Activated CD4-positive, alpha-beta T cell treated with anti-CD3 and anti-CD28 coated beads for 36 hours (primary cell): ENCODE measurements around the gene LCN10. TPM values are rescaled to one million over a fixed set of nuclear protein-coding genes. Genes with fewer than 3 reads are reported as not detected.
"Not testable (repeated sequence)": the region's sequence is repeated elsewhere in the genome, so short reads cannot be mapped to it uniquely, and the experiment has no call there.

ENCODE experiments used
- ATAC-seq: fragments of 200-7000 bp; cut with Tn5 transposase; one replicate; pipeline ENCODE4 v1.10.0; 2021; ENCODE audit warnings: mild to moderate bottlenecking, moderate library complexity
- CTCF ChIA-PET: fragments of 350-600 bp; sonication (Branson Sonifier 250); formaldehyde crosslinking; loops from one replicate; lab custom pipeline; 2021; ENCODE audit warnings: antibody characterized with exemption; lab: Charles Lee
- POLR2A ChIA-PET: fragments of 350-600 bp; sonication (Branson Sonifier 250); formaldehyde crosslinking; loops from one replicate; lab custom pipeline; 2021; ENCODE audit warnings: antibody characterized with exemption, inconsistent platforms; lab: Charles Lee
- DNase-seq: peaks from one replicate; pipeline ENCODE4 v3.0.0-alpha.2; 2020
- H3K27ac Mint-ChIP-seq: one replicate; pipeline ENCODE4 v1.8.0; 2021; ENCODE audit warnings: mixed read lengths
- H3K27me3 Mint-ChIP-seq: one replicate; pipeline ENCODE4 v1.8.0; 2021; ENCODE audit warnings: mixed read lengths
- H3K36me3 Mint-ChIP-seq: one replicate; pipeline ENCODE4 v1.8.0; 2021; ENCODE audit warnings: low read depth, mixed read lengths
- H3K4me1 Mint-ChIP-seq: one replicate; pipeline ENCODE4 v1.8.0; 2021; ENCODE audit warnings: mixed read lengths
- H3K4me3 Mint-ChIP-seq: one replicate; pipeline ENCODE4 v1.8.0; 2021; ENCODE audit warnings: mild to moderate bottlenecking, moderate library complexity, mixed read lengths
- H3K9me3 Mint-ChIP-seq: one replicate; pipeline ENCODE4 v1.8.0; 2021; ENCODE audit warnings: low read depth, mixed read lengths
- intact Hi-C, 2 experiments: fragments of 100-400 bp; cut with DNase I in 1 of 2; cut with micrococcal nuclease in 1 of 2; formaldehyde crosslinking; loops; one replicate each; pipeline versions ENCODE4 v1.14.2 to v1.15.1; 2022 to 2024; cut with DNase I, micrococcal nuclease
- total RNA-seq, 2 experiments: library from RNA; stranded (reverse); gene quantifications; one replicate each; pipeline ENCODE4 v1.2.3, GENCODE V29; 2021

Gene LCN10
- total RNA-seq, 2 experiments from 2014 or later, result 0.71 to 1.2 TPM

- ATAC-seq, H3K36me3 Mint-ChIP-seq, H3K27me3 Mint-ChIP-seq, DNase-seq, H3K9me3 Mint-ChIP-seq, H3K4me3 Mint-ChIP-seq, H3K27ac Mint-ChIP-seq: not testable (repeated sequence)
- ChIA-PET CTCF (interaction anchor here (0.6 to 2.5 kb wide), 6 partner anchors 8 to 149 kb away, joined by 3 to 17 read pairs (median 3); no protein-coding TSS in a partner anchor), POLR2A (interaction anchor here (0.7 kb wide), 1 partner anchor 101 kb away, joined by 3 read pairs; no protein-coding TSS in a partner anchor)
- intact Hi-C loops, result loop anchor here in 1 of 2 experiments (10.0 kb wide), 2 partner anchors 279 to 439 kb away; partner anchors contain the start of genes CYSRT1, RNF208 and RNF224
- H3K4me1 Mint-ChIP-seq, result peaks cover 13% of the 10 kb centered on the region
These were observed 43.0 kb upstream of the LCN10 start for GRCh38 chr9:136785565-136786355.

GRCh38 chr9:136784997-136785361 lies 42.2 kb upstream of the LCN10 start:
- no peak overlapping the region for H3K27ac Mint-ChIP-seq
- intact Hi-C loops, result loop anchor here (1.0 to 10.0 kb wide), 4 partner anchors 15 to 440 kb away; partner anchors contain the start of genes CYSRT1 (in 1 of the 2), RNF208 (in 1 of the 2) and RNF224 (in 1 of the 2)

GRCh38 chr9:136784249-136784996 lies 41.7 kb upstream of the LCN10 start:
- intact Hi-C loops, result loop anchor here (1.0 to 10.0 kb wide), 4 partner anchors 14 to 440 kb away; partner anchors contain the start of genes CYSRT1 (in 1 of the 2), RNF208 (in 1 of the 2) and RNF224 (in 1 of the 2)
- ChIA-PET POLR2A (no interaction called here), CTCF (interaction anchor here (0.9 kb wide), 1 partner anchor 13 kb away, joined by 3 read pairs; no protein-coding TSS in a partner anchor)
- H3K4me1 Mint-ChIP-seq, result peaks cover 9% of the 10 kb centered on the region
- H3K27me3 Mint-ChIP-seq, result peaks cover under 1% of the 10 kb centered on the region
- no peaks in the 10 kb centered on the region for H3K36me3 Mint-ChIP-seq
- H3K9me3 Mint-ChIP-seq, result no peaks in the 10 kb centered on the region
- ATAC-seq, result no peak
- H3K4me3 Mint-ChIP-seq, result no peak overlapping the region
- no peak for DNase-seq
- H3K27ac Mint-ChIP-seq, result no peak overlapping the region

More at GRCh38 chr9:136784997-136785361, 42.2 kb upstream of the LCN10 start:
- Mint-ChIP-seq H3K4me1 (peaks cover 9% of the 10 kb centered on the region), H3K9me3 (no peaks in the 10 kb centered on the region), H3K4me3 (no peak overlapping the region), H3K36me3 (no peaks in the 10 kb centered on the region), H3K27me3 (no peaks in the 10 kb centered on the region)
- ChIA-PET CTCF (interaction anchor here (0.9 to 1.1 kb wide), 2 partner anchors 56 to 136 kb away, joined by 3 to 4 read pairs; no protein-coding TSS in a partner anchor), POLR2A (no interaction called here)
- no peak for ATAC-seq
- DNase-seq, result no peak

- H3K27ac Mint-ChIP-seq, result no peak overlapping the region
- intact Hi-C loops, result loop anchor here in 1 of 2 experiments (10.0 kb wide), 2 partner anchors 282 to 442 kb away; partner anchors contain the start of genes CYSRT1, RNF208 and RNF224
These were observed 39.7 kb upstream of the LCN10 start for GRCh38 chr9:136782452-136782851.

GRCh38 chr9:136779808-136780207 lies 37.1 kb upstream of the LCN10 start:
- intact Hi-C loops, result loop anchor here in 1 of 2 experiments (10.0 kb wide), 2 partner anchors 285 to 445 kb away; partner anchors contain the start of genes CYSRT1, RNF208 and RNF224
- peaks cover 10% of the 10 kb centered on the region for H3K27me3 Mint-ChIP-seq
- ChIA-PET POLR2A (no interaction called here), CTCF (interaction anchor here (0.6 to 1.0 kb wide), 2 partner anchors 14 to 22 kb away, joined by 3 to 4 read pairs; partner anchors contain the start of gene LCN8)
- DNase-seq (no peak), ATAC-seq (no peak)
- no peaks in the 10 kb centered on the region for H3K4me1 Mint-ChIP-seq
- no peaks in the 10 kb centered on the region for H3K36me3 Mint-ChIP-seq
- H3K9me3 Mint-ChIP-seq, result no peaks in the 10 kb centered on the region
- no peak overlapping the region for H3K27ac Mint-ChIP-seq
- no peak overlapping the region for H3K4me3 Mint-ChIP-seq

More at GRCh38 chr9:136782452-136782851, 39.7 kb upstream of the LCN10 start:
- no peaks in the 10 kb centered on the region for H3K4me1 Mint-ChIP-seq
- ChIA-PET CTCF (no interaction called here), POLR2A (no interaction called here)
- ATAC-seq, result no peak
- H3K4me3 Mint-ChIP-seq, result no peak overlapping the region
- H3K9me3 Mint-ChIP-seq, result no peaks in the 10 kb centered on the region
- H3K27me3 Mint-ChIP-seq, result peaks cover 7% of the 10 kb centered on the region
- no peaks in the 10 kb centered on the region for H3K36me3 Mint-ChIP-seq
- no peak for DNase-seq

- CTCF ChIA-PET, result interaction anchor here (0.6 to 2.9 kb wide), 9 partner anchors 9 to 283 kb away, joined by 3 to 19 read pairs (median 8); partner anchors contain the start of gene LCN8
- intact Hi-C loops, result no loop called here
- Mint-ChIP-seq H3K27ac (peak overlapping the region; percentile 4), H3K4me3 (no peak overlapping the region), H3K27me3 (peaks cover 10% of the 10 kb centered on the region), H3K4me1 (no peaks in the 10 kb centered on the region), H3K9me3 (peaks cover 8% of the 10 kb centered on the region), H3K36me3 (no peaks in the 10 kb centered on the region)
- no peak for ATAC-seq
- POLR2A ChIA-PET, result no interaction called here
- DNase-seq, result no peak
These were observed 34.6 kb upstream of the LCN10 start for GRCh38 chr9:136777359-136777758.

- POLR2A ChIA-PET, result no interaction called here
- DNase-seq (no peak), ATAC-seq (no peak)
- H3K27me3 Mint-ChIP-seq, result peaks cover 10% of the 10 kb centered on the region
- peaks cover 8% of the 10 kb centered on the region for H3K9me3 Mint-ChIP-seq
- H3K4me1 Mint-ChIP-seq, result no peaks in the 10 kb centered on the region
- intact Hi-C loops, result no loop called here
- CTCF ChIA-PET, result interaction anchor here (1.0 to 2.9 kb wide), 7 partner anchors 9 to 258 kb away, joined by 4 to 19 read pairs (median 10); partner anchors contain the start of gene LCN8
- H3K4me3 Mint-ChIP-seq, result no peak overlapping the region
- H3K36me3 Mint-ChIP-seq, result no peaks in the 10 kb centered on the region
- peak overlapping the region; percentile 4 for H3K27ac Mint-ChIP-seq
These were observed 34.2 kb upstream of the LCN10 start for GRCh38 chr9:136776947-136777346.

GRCh38 chr9:136775191-136775590 lies 32.5 kb upstream of the LCN10 start:
- Mint-ChIP-seq H3K9me3 (peaks cover 8% of the 10 kb centered on the region), H3K4me3 (no peak overlapping the region), H3K36me3 (no peaks in the 10 kb centered on the region), H3K27me3 (peaks cover 10% of the 10 kb centered on the region), H3K27ac (no peak overlapping the region), H3K4me1 (no peaks in the 10 kb centered on the region)
- ATAC-seq (no peak), DNase-seq (no peak)
- POLR2A ChIA-PET, result no interaction called here
- CTCF ChIA-PET, result no interaction called here
- intact Hi-C loops, result no loop called here

- H3K36me3 Mint-ChIP-seq, result no peaks in the 10 kb centered on the region
- no peak for ATAC-seq
- no peak for DNase-seq
- intact Hi-C loops, result no loop called here
- no peak overlapping the region for H3K4me3 Mint-ChIP-seq
- peaks cover 10% of the 10 kb centered on the region for H3K27me3 Mint-ChIP-seq
- peaks cover 8% of the 10 kb centered on the region for H3K9me3 Mint-ChIP-seq
- H3K4me1 Mint-ChIP-seq, result peaks cover 2% of the 10 kb centered on the region
- H3K27ac Mint-ChIP-seq, result no peak overlapping the region
- ChIA-PET CTCF (no interaction called here), POLR2A (no interaction called here)
These were observed 31.8 kb upstream of the LCN10 start for GRCh38 chr9:136774416-136775045.

- intact Hi-C loops, result no loop called here
- H3K27me3 Mint-ChIP-seq, result peaks cover 3% of the 10 kb centered on the region
- ATAC-seq (peak; percentile 75), DNase-seq (peak; percentile 58)
- no peak overlapping the region for H3K27ac Mint-ChIP-seq
- peaks cover 2% of the 10 kb centered on the region for H3K4me1 Mint-ChIP-seq
- H3K4me3 Mint-ChIP-seq, result no peak overlapping the region
- POLR2A ChIA-PET, result interaction anchor here (0.7 kb wide), 1 partner anchor 282 kb away, joined by 3 read pairs; no protein-coding TSS in a partner anchor
- H3K9me3 Mint-ChIP-seq, result peaks cover 8% of the 10 kb centered on the region
- CTCF ChIA-PET, result no interaction called here
- no peaks in the 10 kb centered on the region for H3K36me3 Mint-ChIP-seq
These were observed 30.8 kb upstream of the LCN10 start for GRCh38 chr9:136773386-136774044.
